ENCODE data around the gene YKT6.
A peak's percentile ranks its signal among the peaks of the same experiment; 100 is the strongest.

Gene YKT6

GRCh38 chr7:44232901-44233715, 32.3 kb downstream of the YKT6 start:
- DNase-seq (ENCODE audit: low read depth) = no peak

GRCh38 chr7:44235066-44235465, 34.3 kb downstream of the YKT6 start:
- DNase-seq (ENCODE audit: low read depth) = no peak

- no peak for DNase-seq (ENCODE audit: low read depth)
Observed at GRCh38 chr7:44235582-44236332, 35.0 kb downstream of the YKT6 start.

- DNase-seq (ENCODE audit: low read depth) = no peak
Observed at GRCh38 chr7:44236333-44236728, 35.6 kb downstream of the YKT6 start.

- DNase-seq (ENCODE audit: low read depth) = no peak
Observed at GRCh38 chr7:44237696-44238095, 36.9 kb downstream of the YKT6 start.

GRCh38 chr7:44238116-44238695, 37.4 kb downstream of the YKT6 start:
- no peak for DNase-seq (ENCODE audit: low read depth)

- DNase-seq (ENCODE audit: low read depth) = no peak
Observed at GRCh38 chr7:44239361-44239760, 38.6 kb downstream of the YKT6 start.

- DNase-seq (ENCODE audit: low read depth) = no peak
Observed at GRCh38 chr7:44240376-44240775, 39.6 kb downstream of the YKT6 start.

GRCh38 chr7:44240983-44241510, 40.3 kb downstream of the YKT6 start:
- DNase-seq (ENCODE audit: low read depth) = peak; percentile 61

- no peak for DNase-seq (ENCODE audit: low read depth)
Observed at GRCh38 chr7:44242091-44242490, 41.3 kb downstream of the YKT6 start.

GRCh38 chr7:44244282-44244681, 43.5 kb downstream of the YKT6 start:
- DNase-seq (ENCODE audit: low read depth) = no peak

GRCh38 chr7:44246396-44247113, 45.8 kb downstream of the YKT6 start:
- no peak for DNase-seq (ENCODE audit: low read depth)

GRCh38 chr7:44247868-44248651, 47.3 kb downstream of the YKT6 start:
- DNase-seq (ENCODE audit: low read depth) = no peak

- DNase-seq (ENCODE audit: low read depth) = no peak
Observed at GRCh38 chr7:44249639-44250234, 49.0 kb downstream of the YKT6 start.

GRCh38 chr7:44251269-44251668, 50.5 kb downstream of the YKT6 start:
- no peak for DNase-seq (ENCODE audit: low read depth)

GRCh38 chr7:44251881-44252280, 51.1 kb downstream of the YKT6 start:
- no peak for DNase-seq (ENCODE audit: low read depth)

GRCh38 chr7:44256459-44256858, 55.7 kb downstream of the YKT6 start:
- no peak for DNase-seq (ENCODE audit: low read depth)

GRCh38 chr7:44257213-44257612, 56.4 kb downstream of the YKT6 start:
- DNase-seq (ENCODE audit: low read depth) = no peak

- DNase-seq (ENCODE audit: low read depth) = peak; percentile 62
Observed at GRCh38 chr7:44257618-44258422, 57.0 kb downstream of the YKT6 start.

- no peak for DNase-seq (ENCODE audit: low read depth)
Observed at GRCh38 chr7:44258423-44258760, 57.6 kb downstream of the YKT6 start.

All from CMK (cell line).